GM19328 (cell line): ENCODE measurements around the gene NIPA2.
A peak's percentile ranks its signal among the peaks of the same experiment; 100 is the strongest.
"Not testable (repeated sequence)": the region's sequence is repeated elsewhere in the genome, so short reads cannot be mapped to it uniquely, and the experiment has no call there.

Experiments
- ATAC-seq: cut with Tn5 transposase; IDR thresholded peaks from one replicate; pipeline ENCODE4 v1.9.1; 2021; ENCODE audit warnings: mild to moderate bottlenecking, moderate library complexity; ENCODE audit not compliant: unreplicated experiment

NIPA2 gene

GRCh38 chr15:22838292-22839042 lies at the start of gene NIPA2:
TSS of gene NIPA2 (plus strand) at chr15:22838666. CDS start at chr15:22851732, 13,066 bp downstream.
- ATAC-seq: peak; percentile 71

- ATAC-seq: no peak
Observed at GRCh38 chr15:22794063-22794462, 44.4 kb upstream of the NIPA2 start.

GRCh38 chr15:22794621-22795167 lies 43.8 kb upstream of the NIPA2 start:
- no peak for ATAC-seq

- no peak for ATAC-seq
Observed at GRCh38 chr15:22795206-22796063, 43.0 kb upstream of the NIPA2 start.

- ATAC-seq: no peak
Observed at GRCh38 chr15:22796079-22796478, 42.4 kb upstream of the NIPA2 start.

- no peak for ATAC-seq
Observed at GRCh38 chr15:22799902-22800301, 38.6 kb upstream of the NIPA2 start.

- not testable (repeated sequence) for ATAC-seq
Observed at GRCh38 chr15:22803006-22803405, 35.5 kb upstream of the NIPA2 start.

GRCh38 chr15:22806156-22806555 lies 32.3 kb upstream of the NIPA2 start:
- ATAC-seq: no peak

GRCh38 chr15:22806664-22807063 lies 31.8 kb upstream of the NIPA2 start:
- no peak for ATAC-seq

GRCh38 chr15:22807831-22808230 lies 30.6 kb upstream of the NIPA2 start:
- ATAC-seq: not testable (repeated sequence)

GRCh38 chr15:22808240-22808639 lies 30.2 kb upstream of the NIPA2 start:
- no peak for ATAC-seq

- no peak for ATAC-seq
Observed at GRCh38 chr15:22808761-22809280, 29.6 kb upstream of the NIPA2 start.

- no peak for ATAC-seq
Observed at GRCh38 chr15:22810033-22810852, 28.2 kb upstream of the NIPA2 start.

- ATAC-seq: no peak
Observed at GRCh38 chr15:22810853-22811338, 27.6 kb upstream of the NIPA2 start.

- ATAC-seq: no peak
Observed at GRCh38 chr15:22811640-22812039, 26.8 kb upstream of the NIPA2 start.

GRCh38 chr15:22813844-22814243 lies 24.6 kb upstream of the NIPA2 start:
- no peak for ATAC-seq

- no peak for ATAC-seq
Observed at GRCh38 chr15:22815766-22816165, 22.7 kb upstream of the NIPA2 start.

GRCh38 chr15:22819651-22820050 lies 18.8 kb upstream of the NIPA2 start:
- no peak for ATAC-seq

GRCh38 chr15:22823495-22824128 lies 14.9 kb upstream of the NIPA2 start:
- no peak for ATAC-seq

- ATAC-seq: no peak
Observed at GRCh38 chr15:22827125-22827524, 11.3 kb upstream of the NIPA2 start.
